ENCODE data around the gene ZNF75A. TPM values are rescaled to one million over a fixed set of nuclear protein-coding genes. Genes with fewer than 3 reads are reported as not detected.

ZNF75A gene
- total RNA-seq, 1 experiment from 2014 or later: 24.5 TPM

GRCh38 chr16:3276679-3277078, 28.6 kb upstream of the ZNF75A start:
- CTCF ChIA-PET: interaction anchor here (0.6 kb wide), 2 partner anchors 10 to 138 kb away, joined by 3 read pairs; no protein-coding TSS in a partner anchor
- DNase-seq (ENCODE audit: low read depth, low spot score) (no peak), ATAC-seq (no peak)
- Histone ChIP-seq H3K9me3 (ENCODE audit: control insufficient read depth, insufficient read depth, low read depth, low read length) (no peaks in the 10 kb centered on the region), H3K4me1 (ENCODE audit: control insufficient read depth, insufficient read depth, low read length) (no peaks in the 10 kb centered on the region), H3K27ac (ENCODE audit: low read length) (no peak overlapping the region), H3K36me3 (ENCODE audit: control insufficient read depth, insufficient read depth, low read length) (no peaks in the 10 kb centered on the region), H3K4me3 (ENCODE audit: low read depth in 2 of 2, low read length in 2 of 2) (no peak overlapping the region), H3K27me3 (ENCODE audit: control insufficient read depth, insufficient read depth, low read length) (no peaks in the 10 kb centered on the region; the same call in 1 of the 2 replicates)
- TF ChIP-seq REST (IDR thresholded peaks at IDR 0.05; ENCODE audit: insufficient read depth in 1 of 2, low read depth in 2 of 2, low read length in 1 of 2) (no peak), TCF7L2 (IDR thresholded peaks at IDR 0.05; ENCODE audit: low read depth, low read length) (no peak), SIN3A (IDR thresholded peaks at IDR 0.05; ENCODE audit: borderline replicate concordance, insufficient read depth, low read depth, low read length) (no peak), POLR2AphosphoS5 (IDR thresholded peaks at IDR 0.05; ENCODE audit: low read depth, low read length) (no peak), CTCF (IDR thresholded peaks at IDR 0.05) (no peak)
- in situ Hi-C loops (cut with HindIII; ENCODE audit: low pct_unique_long_range_greater_than_20kb, low sequenced_read_pairs): no loop called here
- no TSS peak for BruUV-seq (replicated peaks)
- intact Hi-C loops (cut with micrococcal nuclease; ENCODE audit: unreplicated experiment): no loop called here
- POLR2A ChIA-PET: no interaction called here

- intact Hi-C loops (cut with micrococcal nuclease; ENCODE audit: unreplicated experiment) (no loop called here), in situ Hi-C loops (cut with HindIII; ENCODE audit: low pct_unique_long_range_greater_than_20kb, low sequenced_read_pairs) (no loop called here)
- ATAC-seq: no peak
These were observed 24.0 kb upstream of the ZNF75A start for GRCh38 chr16:3281222-3281820.

More at GRCh38 chr16:3281222-3281820, 24.0 kb upstream of the ZNF75A start:
- BruUV-seq (replicated peaks): no TSS peak
- Histone ChIP-seq H3K4me3 (ENCODE audit: low read depth in 2 of 2, low read length in 2 of 2) (no peak overlapping the region), H3K27ac (ENCODE audit: low read length) (no peak overlapping the region), H3K9me3 (ENCODE audit: control insufficient read depth, insufficient read depth, low read depth, low read length) (peaks cover 17% of the 10 kb centered on the region), H3K27me3 (ENCODE audit: control insufficient read depth, insufficient read depth, low read length) (no peaks in the 10 kb centered on the region; the same call in 1 of the 2 replicates), H3K4me1 (ENCODE audit: control insufficient read depth, insufficient read depth, low read length) (no peaks in the 10 kb centered on the region; the same call in 1 of the 2 replicates), H3K36me3 (ENCODE audit: control insufficient read depth, insufficient read depth, low read length) (peaks cover 2% of the 10 kb centered on the region)
- ChIA-PET CTCF (no interaction called here), POLR2A (no interaction called here)
- TF ChIP-seq TCF7L2 (IDR thresholded peaks at IDR 0.05; ENCODE audit: low read depth, low read length) (no peak), REST (IDR thresholded peaks at IDR 0.05; ENCODE audit: insufficient read depth in 1 of 2, low read depth in 2 of 2, low read length in 1 of 2) (no peak), CTCF (IDR thresholded peaks at IDR 0.05) (no peak), POLR2AphosphoS5 (IDR thresholded peaks at IDR 0.05; ENCODE audit: low read depth, low read length) (no peak), SIN3A (IDR thresholded peaks at IDR 0.05; ENCODE audit: borderline replicate concordance, insufficient read depth, low read depth, low read length) (no peak)
- no peak for DNase-seq (ENCODE audit: low read depth, low spot score)

Data from Panc1 (cell line).